ENCODE data around the gene SLC9A3.
A peak's percentile ranks its signal among the peaks of the same experiment; 100 is the strongest.

GRCh38 chr5:561408-561807 is 37.2 kb upstream of the SLC9A3 start:
- TF ChIP-seq EZH2 (IDR thresholded peaks at IDR 0.05; ENCODE audit: borderline replicate concordance, low read length) (peak; percentile 58), CTCF (conservative IDR thresholded peaks at IDR 0.05 in 1 of 2, IDR thresholded peaks at IDR 0.05 in 1 of 2; ENCODE audit: extremely low read depth in 1 of 2, insufficient read depth in 1 of 2, low read depth in 1 of 2, low read length in 2 of 2) (no peak)

Measured in mammary epithelial cell (primary cell).